Heart left ventricle (tissue), 16 donors: Measurements from ENCODE around the gene TUBA8. TPM values are rescaled to one million over a fixed set of nuclear protein-coding genes. Genes with fewer than 3 reads are reported as not detected.

Experiments used
- ATAC-seq, 4 donors: fragments of 200-7000 bp; cut with Tn5 transposase; one replicate each; pipeline ENCODE4 v1.9.1; 2020 to 2022; ENCODE audit warnings: moderate library complexity in 4 of 4, mild to moderate bottlenecking in 3 of 4, moderate number of reproducible peaks in 1 of 4
- DNase-seq, 5 donors: peaks; one replicate each; pipeline ENCODE4 v3.0.0-alpha.2; 2020
- H3K27ac ChIP-seq, 12 donors: fragments of 200-600 bp; sonication (generic) in 4 of 12; one replicate each; pipeline versions ENCODE4 v1.5.0 to v1.8.0; 2016 to 2022; ENCODE audit warnings: mild to moderate bottlenecking in 2 of 12
- H3K27me3 ChIP-seq, 9 donors: fragments of 200-600 bp; sonication (generic) in 2 of 9; one replicate each; pipeline versions ENCODE4 v1.5.1 to v1.8.0; 2016 to 2022; ENCODE audit warnings: mild to moderate bottlenecking in 3 of 9
- H3K36me3 ChIP-seq, 9 donors: fragments of 200-600 bp; sonication (generic) in 2 of 9; one replicate each; pipeline versions ENCODE4 v1.5.0 to v1.8.0; 2018 to 2022; ENCODE audit warnings: mild to moderate bottlenecking in 2 of 9
- H3K4me1 ChIP-seq, 12 donors: fragments of 200-600 bp; sonication (generic) in 4 of 12; one replicate each; pipeline versions ENCODE4 v1.5.0 to v1.8.0; 2016 to 2022; ENCODE audit warnings: mild to moderate bottlenecking in 3 of 12
- H3K4me3 ChIP-seq, 12 donors: fragments of 200-600 bp; sonication (generic) in 4 of 12; one replicate each; pipeline versions ENCODE4 v1.5.0 to v1.8.0; 2017 to 2022; ENCODE audit warnings: mild to moderate bottlenecking in 9 of 12, moderate library complexity in 4 of 12
- H3K9me3 ChIP-seq, 12 donors: fragments of 200-600 bp; sonication (generic) in 4 of 12; one replicate each; pipeline versions ENCODE4 v1.5.0 to v1.8.0; 2016 to 2022; ENCODE audit warnings: mild to moderate bottlenecking in 1 of 12
- CTCF ChIP-seq, 12 donors: fragments of 200-600 bp; sonication (generic) in 4 of 12; IDR thresholded peaks; one replicate each; pipeline versions ENCODE4 v1.5.0 to v1.8.0; 2018 to 2022; ENCODE audit warnings: antibody characterized with exemption in 12 of 12, mild to moderate bottlenecking in 5 of 12
- POLR2A ChIP-seq, 2 donors: fragments of 450-650 bp; IDR thresholded peaks; one replicate each; pipeline ENCODE4 v1.6.1; 2017; ENCODE audit warnings: antibody characterized with exemption in 2 of 2, mild to moderate bottlenecking in 2 of 2, moderate library complexity in 2 of 2
- WGBS, 4 donors: extraction: QIAGEN DNeasy Blood & Tissue Kit in 2 of 4; methylation state at CpG; one replicate each; pipeline versions ENCODE4 v1.1.5 to v1.1.7; 2013 to 2018; 5-methylcytosine and 5-hydroxymethylcytosine counted together
- intact Hi-C, 10 donors: fragments of 100-400 bp; cut with DNase I; formaldehyde crosslinking; loops; one replicate each; pipeline versions ENCODE4 v1.11.1 to v1.14.2; 2022
- polyA plus RNA-seq, 2 donors: library from polyadenylated mRNA; stranded (reverse); fragments of 200-250 nt; gene quantifications; one replicate each; pipeline ENCODE4 v1.2.3, GENCODE V29; 2013
- total RNA-seq, 9 donors: library from RNA; depleted of rRNA in 2 of 9; stranded (reverse); fragments of >200 nt in 2 of 9; fragmentation: NEBNext Ultra II Directional in 3 of 9; extraction: Animal tissue kit (Norgen Biotek cat#: 25700) in 3 of 9; gene quantifications; one replicate each; pipeline versions ENCODE4 v1.1.0 to v1.2.4, GENCODE V29; 2016 to 2023
- donor health status: ischemic (EF 13 %, LVEDD 7.1; RV severe dilation, severe dysfunction).
- donor health status: healthy with polysubstance abuse.
- donor health status: DM: no; HTN: yes; CAD: no.
- donor health status: DM: no; HTN: no; CAD: no.
- donor health status: ischemic (EF 25% LVEDD 6.9; RV normal size, moderate dysfunction).
- donor health status: ischemic (EF 25% LVEDD 5.7; RV mildly dilated, moderate dysfunction).
- donor health status: healthy.
- donor health status: DM: yes; HTN: yes; CAD: no.
- donor health status: ischemic (EF 35%, LVEDD 5.7; RV mildly dilated, moderate dysfunction).
- donor health status: nonischemic (EF 11% LVEDD 7.7; RV severe dilation, severe dysfunction).
- donor health status: DM: yes; HTN: yes; CAD: no.
- donor health status: PGD.
- donor health status: ischemic (EF 29% LVEDD 5.4; RV normal size, mild dysfunction).
- donor health status: nonischemic (EF 23%, LVEDD 6.1; RV moderate dilation, normal function).

TUBA8 gene
- total and polyA plus RNA-seq, 11 donors: 44.1 to 338 (median 92.2) TPM

DNA sequence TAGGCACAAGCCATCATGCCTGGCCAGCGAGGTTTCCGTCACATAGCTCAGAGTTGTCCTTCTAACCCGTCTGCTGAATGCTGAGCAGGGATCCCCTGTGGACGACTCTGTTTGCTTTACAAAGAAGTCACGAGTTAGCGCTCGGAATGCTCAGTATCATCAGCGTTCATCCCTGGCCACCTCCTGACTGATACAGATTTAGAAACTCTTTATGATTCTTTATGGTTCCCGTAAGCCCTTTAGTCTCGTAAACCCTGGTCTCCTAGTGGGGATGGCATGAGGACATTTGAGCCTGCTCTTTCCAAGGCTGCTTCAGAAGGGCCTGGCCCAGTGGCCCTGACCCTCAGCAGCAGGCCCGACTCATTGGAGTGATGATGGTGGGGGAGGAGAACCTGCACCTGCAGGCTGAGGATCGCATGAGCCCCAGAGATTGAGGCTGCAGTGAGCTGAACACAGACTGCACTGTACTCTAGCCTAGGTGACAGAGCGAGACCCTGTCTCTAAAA lies 23.2 kb upstream of the TUBA8 start:
- TF ChIP-seq POLR2A (IDR thresholded peaks at IDR 0.05) (no peak), CTCF (IDR thresholded peaks at IDR 0.05) (no peak)
- no peak overlapping the region for H3K4me3 ChIP-seq
- no peak overlapping the region for H3K27ac ChIP-seq
- H3K4me1 ChIP-seq: peaks cover under 1 to 24% (median 12%) of the 10 kb centered on the region in 12 donors
- H3K36me3 ChIP-seq: peaks cover 0 to 78% (median 70%) of the 10 kb centered on the region in 9 donors
- intact Hi-C loops: no loop called here
- H3K9me3 ChIP-seq: no peaks in the 10 kb centered on the region
- H3K27me3 ChIP-seq: no peaks in the 10 kb centered on the region
- DNase-seq (no peak), ATAC-seq (no peak)
- WGBS, 4 donors: 66 to 83% (median 75%) methylated on average over 12 to 13 of the region's 13 CpGs

DNA sequence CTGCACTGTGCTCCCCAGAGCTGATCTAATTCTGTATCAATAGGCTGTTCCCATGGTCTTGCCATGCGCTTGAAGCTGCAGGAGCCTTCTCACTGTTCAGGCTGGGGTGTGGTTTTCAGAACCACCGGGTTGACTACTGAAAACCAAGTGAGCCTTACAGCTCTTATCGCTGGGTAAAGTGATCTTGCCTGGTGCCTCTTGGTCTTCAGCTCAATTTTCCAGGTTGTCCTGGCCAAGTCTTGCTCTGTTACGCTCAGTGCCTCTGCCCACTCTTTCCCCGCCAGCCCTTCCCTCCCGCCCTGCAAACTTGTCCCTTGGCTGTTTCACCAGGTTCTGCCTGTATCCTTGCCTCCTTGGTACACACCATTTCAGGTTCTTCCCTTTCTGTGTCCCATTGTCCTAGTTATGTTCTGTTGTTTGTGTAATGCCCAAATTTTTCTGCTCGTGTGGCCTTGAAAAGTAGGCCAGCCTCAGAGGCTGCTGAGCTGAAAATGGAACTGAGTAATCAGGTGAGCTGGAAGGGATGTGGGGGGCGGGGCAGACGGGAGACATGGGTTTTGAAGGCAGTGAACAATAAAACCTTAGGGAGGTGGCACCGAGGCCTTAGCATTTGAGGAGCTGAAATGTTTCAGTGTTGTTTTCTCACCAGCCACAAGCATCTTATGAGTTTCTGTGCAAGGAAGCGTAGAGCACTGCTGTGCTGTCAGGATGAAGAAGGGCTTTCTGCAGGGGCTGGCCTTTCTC lies 21.6 kb upstream of the TUBA8 start:
- intact Hi-C loops: no loop called here

DNA sequence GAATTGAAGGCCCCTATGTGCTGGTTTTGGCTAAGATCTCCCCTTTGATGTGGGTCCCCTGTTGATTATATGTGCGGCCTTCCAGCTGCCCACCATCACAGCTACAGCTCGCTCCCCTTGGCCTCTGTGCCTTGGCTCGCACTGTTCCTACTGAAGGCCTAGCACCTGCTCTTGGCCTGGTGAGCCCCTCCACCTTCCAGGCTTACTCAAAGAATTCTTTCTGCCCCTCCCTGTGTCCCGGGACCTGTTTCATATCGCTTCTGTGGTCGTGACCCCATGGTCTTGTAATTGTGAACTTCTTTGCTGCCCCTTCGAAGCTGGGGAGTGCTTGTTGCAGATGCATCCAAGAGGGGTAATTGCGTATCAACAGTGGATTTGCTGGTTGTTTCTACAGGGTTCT lies 20.3 kb upstream of the TUBA8 start:
- Histone ChIP-seq H3K9me3 (no peaks in the 10 kb centered on the region), H3K27ac (no peak overlapping the region), H3K4me3 (no peak overlapping the region), H3K4me1 (peaks cover 2 to 37% (median 19%) of the 10 kb centered on the region in 12 donors), H3K27me3 (no peaks in the 10 kb centered on the region), H3K36me3 (peaks cover 0 to 50% (median 42%) of the 10 kb centered on the region in 9 donors)
- 94 to 97% (median 95%) methylated on average over 8 of the region's 8 CpGs for WGBS, 4 donors
- TF ChIP-seq POLR2A (IDR thresholded peaks at IDR 0.05) (no peak), CTCF (IDR thresholded peaks at IDR 0.05) (no peak)
- DNase-seq: no peak
- ATAC-seq: no peak
- intact Hi-C loops: loop anchor here in 1 of 10 donors (10.0 kb wide), 1 partner anchor 1765 kb away; the partner anchor contains the start of genes GNB1L and RTL10

More for the DNA sequence above, 21.6 kb upstream of the TUBA8 start:
- peak overlapping the region in 3 of 12 donors; percentile 14 to 26 (median 25) for H3K27ac ChIP-seq
- H3K9me3 ChIP-seq: no peaks in the 10 kb centered on the region
- TF ChIP-seq CTCF (IDR thresholded peaks at IDR 0.05): no peak
- no peak for TF ChIP-seq POLR2A (IDR thresholded peaks at IDR 0.05)
- peaks cover 2 to 32% (median 18%) of the 10 kb centered on the region in 12 donors for H3K4me1 ChIP-seq
- ATAC-seq: peak in 1 of 4 donors; percentile 2
- H3K27me3 ChIP-seq: no peaks in the 10 kb centered on the region
- H3K4me3 ChIP-seq: no peak overlapping the region
- DNase-seq: no peak
- WGBS, 4 donors: 80 to 87% (median 81%) methylated on average over 11 of the region's 11 CpGs
- H3K36me3 ChIP-seq: peaks cover 0 to 62% (median 55%) of the 10 kb centered on the region in 9 donors

- TF ChIP-seq CTCF (IDR thresholded peaks at IDR 0.05) (no peak), POLR2A (IDR thresholded peaks at IDR 0.05) (no peak)
- Histone ChIP-seq H3K4me1 (peaks cover 2 to 40% (median 19%) of the 10 kb centered on the region in 12 donors), H3K4me3 (peak overlapping the region in 11 of 12 donors; percentile 6 to 46 (median 42)), H3K27ac (peak overlapping the region; percentile 87 to 97 (median 92)), H3K27me3 (no peaks in the 10 kb centered on the region), H3K36me3 (peaks cover 0 to 38% (median 30%) of the 10 kb centered on the region in 9 donors), H3K9me3 (no peaks in the 10 kb centered on the region)
- DNase-seq (no peak), ATAC-seq (peak; percentile 4 to 18 (median 10))
- intact Hi-C loops: loop anchor here in 1 of 10 donors (10.0 kb wide), 1 partner anchor 1763 kb away; the partner anchor contains the start of genes GNB1L and RTL10
- 50 to 70% (median 58%) methylated on average over 7 of the region's 7 CpGs for WGBS, 4 donors
Observed at GRCh38 chr22:18091478-18091877, 19.1 kb upstream of the TUBA8 start.
